ENCODE measurements around the gene LGALS7B. TPM values are rescaled to one million over a fixed set of nuclear protein-coding genes. Genes with fewer than 3 reads are reported as not detected.
A peak's percentile ranks its signal among the peaks of the same experiment; 100 is the strongest.
"Not testable (repeated sequence)": the region's sequence is repeated elsewhere in the genome, so short reads cannot be mapped to it uniquely, and the experiment has no call there.

LGALS7B gene
- total RNA-seq = not detected

DNA sequence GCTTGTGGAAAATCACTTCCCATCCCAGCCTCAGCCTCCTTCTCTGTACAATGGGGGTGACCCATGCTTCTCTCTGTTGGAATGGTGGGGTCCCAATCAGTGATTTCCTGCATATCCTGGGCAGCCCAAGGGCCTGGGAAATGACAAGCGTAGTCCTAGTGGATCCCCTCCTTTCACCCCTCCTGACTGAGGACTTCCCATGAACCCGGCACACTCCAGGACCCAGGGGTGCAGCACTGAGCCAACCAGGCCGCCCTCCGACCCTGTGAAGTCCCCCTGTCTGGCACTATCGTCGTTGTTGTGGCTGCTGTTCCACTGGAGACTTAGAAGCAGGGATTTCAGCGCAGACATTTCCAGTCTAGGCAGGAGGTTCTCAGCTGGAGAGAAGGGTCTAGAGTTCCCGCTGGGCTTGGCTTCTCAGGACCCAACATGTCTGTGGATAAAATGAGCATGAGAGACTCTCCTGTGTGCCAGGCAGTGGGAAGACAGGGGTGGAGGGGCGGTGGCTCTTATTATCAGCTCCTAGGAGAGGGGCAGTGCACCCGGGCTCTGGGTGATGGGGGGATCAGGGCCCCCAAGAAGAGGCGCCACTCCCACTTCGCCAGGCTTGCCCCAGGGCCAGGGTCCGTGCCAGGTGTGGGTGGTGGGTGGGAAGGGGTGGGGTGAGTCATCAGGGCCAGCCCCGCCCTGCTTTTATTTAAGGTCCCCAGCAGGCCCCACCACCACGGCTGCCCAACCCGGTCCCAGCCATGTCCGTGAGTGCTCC, at the start of gene LGALS7B:
Gene LGALS7B, plus strand, starts transcription at position 723 of the 766 bp plus-strand sequence. Its CDS starts 27 bp downstream, at position 750.
- peak within 1 kb of the TSS; percentile 8 for H3K27ac Mint-ChIP-seq
- ATAC-seq (no peak), DNase-seq (no peak)
- CTCF ChIA-PET = no interaction called here
- H3K4me3 Mint-ChIP-seq = no peak within 1 kb of the TSS
- peaks cover 8% of the 10 kb centered on the region for H3K4me1 Mint-ChIP-seq
- no peaks in the 10 kb centered on the region for H3K9me3 Mint-ChIP-seq (ENCODE audit: low read depth)
- no peaks in the 10 kb centered on the region for H3K36me3 Mint-ChIP-seq
- H3K27me3 Mint-ChIP-seq = peaks cover 3% of the 10 kb centered on the region

DNA sequence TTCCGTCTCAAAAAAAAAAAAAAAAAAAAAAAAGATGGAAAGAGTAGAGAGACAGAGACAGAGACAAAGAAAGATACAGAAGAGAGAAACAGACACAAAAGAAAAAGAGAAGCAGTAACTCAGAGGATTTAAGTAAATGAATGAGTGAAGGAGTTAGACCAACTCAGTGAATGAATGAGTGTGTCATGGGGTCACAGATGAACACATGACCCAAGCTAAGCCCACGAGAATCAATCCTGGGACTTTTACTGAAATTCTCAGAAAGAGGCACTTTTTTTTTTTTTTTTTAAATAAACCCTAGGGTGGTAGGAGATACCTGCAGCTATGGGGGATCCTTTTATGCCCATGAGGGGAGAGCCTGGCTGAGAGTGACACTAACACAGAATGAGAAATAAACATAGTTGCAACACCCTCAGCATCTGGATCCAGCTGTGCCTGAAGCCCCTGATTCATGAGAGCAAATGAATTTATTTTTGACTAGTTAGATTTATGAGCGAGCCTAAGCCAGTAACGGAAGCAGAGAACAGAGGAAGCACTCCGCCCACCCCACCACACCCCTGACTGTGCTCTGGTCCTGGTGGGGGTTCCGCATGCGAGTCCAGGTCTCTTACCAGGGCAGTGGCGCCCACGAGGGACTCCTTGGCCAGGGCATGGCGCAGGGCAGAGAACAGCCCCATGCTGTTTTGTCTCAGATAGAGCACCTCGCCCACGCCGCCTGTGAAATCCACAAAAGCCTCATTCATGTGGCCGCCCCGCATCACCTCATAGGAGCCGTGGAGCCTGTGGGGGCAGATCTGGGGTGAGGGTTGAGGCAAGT, 49.4 kb upstream of the LGALS7B start:
- CTCF ChIA-PET = interaction anchor here (0.7 to 1.4 kb wide), 2 partner anchors 15 to 185 kb away, joined by 3 read pairs; no protein-coding TSS in a partner anchor
- peaks cover 4% of the 10 kb centered on the region for H3K27me3 Mint-ChIP-seq
- no peak for ATAC-seq
- peaks cover 30% of the 10 kb centered on the region for H3K4me1 Mint-ChIP-seq
- no peak overlapping the region for H3K4me3 Mint-ChIP-seq
- DNase-seq = peak; percentile 56
- H3K27ac Mint-ChIP-seq = peak overlapping the region; percentile 59
- H3K36me3 Mint-ChIP-seq = no peaks in the 10 kb centered on the region
- no peaks in the 10 kb centered on the region for H3K9me3 Mint-ChIP-seq (ENCODE audit: low read depth)

DNA sequence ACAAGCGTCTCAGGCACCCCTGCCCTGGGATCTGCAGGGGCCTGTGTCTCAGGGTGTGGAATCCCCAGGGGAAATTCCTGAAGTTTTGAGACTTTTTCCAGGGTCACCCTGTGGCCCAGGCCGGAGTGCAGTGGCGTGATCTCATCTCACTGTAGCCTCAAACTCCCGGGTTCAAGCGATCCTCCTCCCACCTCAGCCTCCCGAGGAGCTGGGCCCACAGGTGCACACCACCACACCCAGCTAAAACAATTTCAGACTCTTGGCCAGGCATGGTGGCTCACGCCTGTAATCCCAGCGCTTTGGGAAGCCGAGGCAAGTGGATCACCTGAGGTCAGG, 48.8 kb upstream of the LGALS7B start:
- H3K4me1 Mint-ChIP-seq = peaks cover 24% of the 10 kb centered on the region
- no peak overlapping the region for H3K4me3 Mint-ChIP-seq
- no peak for DNase-seq
- no peaks in the 10 kb centered on the region for H3K36me3 Mint-ChIP-seq
- no peaks in the 10 kb centered on the region for H3K9me3 Mint-ChIP-seq (ENCODE audit: low read depth)
- CTCF ChIA-PET = interaction anchor here (1.4 kb wide), 1 partner anchor 16 kb away, joined by 3 read pairs; no protein-coding TSS in a partner anchor
- H3K27me3 Mint-ChIP-seq = peaks cover 4% of the 10 kb centered on the region
- H3K27ac Mint-ChIP-seq = peak overlapping the region; percentile 59
- no peak for ATAC-seq

DNA sequence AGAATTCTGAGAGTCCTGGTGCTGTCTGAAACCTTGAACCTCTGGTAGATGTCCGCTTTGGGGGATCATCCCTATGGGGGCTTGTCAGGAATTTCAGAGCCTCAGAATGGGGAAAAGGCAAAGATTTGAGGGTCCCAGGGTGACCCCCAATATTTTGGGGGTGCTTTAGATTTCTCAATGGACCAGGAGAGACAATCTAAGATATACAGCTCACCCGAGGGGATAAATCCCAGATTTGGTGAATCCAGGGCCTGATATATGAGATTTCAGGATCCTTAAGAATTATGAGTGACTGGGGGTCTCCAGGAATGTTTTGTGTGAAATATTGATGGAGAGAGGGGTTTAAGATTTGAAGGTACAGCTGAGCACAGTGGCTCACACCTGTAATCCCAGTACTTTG, 48.1 kb upstream of the LGALS7B start:
- peaks cover 21% of the 10 kb centered on the region for H3K4me1 Mint-ChIP-seq
- CTCF ChIA-PET = interaction anchor here (1.4 kb wide), 1 partner anchor 16 kb away, joined by 3 read pairs; no protein-coding TSS in a partner anchor
- DNase-seq = no peak
- peaks cover 4% of the 10 kb centered on the region for H3K27me3 Mint-ChIP-seq
- H3K36me3 Mint-ChIP-seq = no peaks in the 10 kb centered on the region
- ATAC-seq = no peak
- H3K4me3 Mint-ChIP-seq = no peak overlapping the region
- H3K27ac Mint-ChIP-seq = no peak overlapping the region
- no peaks in the 10 kb centered on the region for H3K9me3 Mint-ChIP-seq (ENCODE audit: low read depth)

DNA sequence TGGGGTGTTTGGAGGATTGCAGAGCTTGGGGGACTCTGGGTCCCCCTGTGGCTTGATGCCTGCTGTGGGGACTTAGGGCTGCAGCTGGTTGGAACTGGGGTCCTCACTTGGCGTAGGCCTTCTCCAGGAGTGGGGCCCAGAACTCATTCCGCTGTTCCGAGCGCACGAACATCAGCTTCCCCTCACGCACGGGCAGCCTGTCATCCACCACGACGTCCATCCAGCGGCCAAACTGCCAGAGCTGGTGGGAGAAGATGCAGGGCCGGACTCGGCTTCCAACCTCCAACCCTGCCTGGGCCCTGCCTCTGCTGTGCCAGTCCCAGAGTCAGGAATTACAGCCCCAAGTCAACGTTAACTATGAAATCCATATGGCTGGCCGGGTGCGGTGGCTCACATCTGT, 47.3 kb upstream of the LGALS7B start:
- H3K27me3 Mint-ChIP-seq = peaks cover 4% of the 10 kb centered on the region
- CTCF ChIA-PET = interaction anchor here (0.8 kb wide), 1 partner anchor 339 kb away, joined by 3 read pairs; the partner anchor contains the start of gene FAM98C
- H3K27ac Mint-ChIP-seq = no peak overlapping the region
- H3K4me1 Mint-ChIP-seq = peaks cover 18% of the 10 kb centered on the region
- ATAC-seq = no peak
- H3K36me3 Mint-ChIP-seq = no peaks in the 10 kb centered on the region
- no peak overlapping the region for H3K4me3 Mint-ChIP-seq
- no peaks in the 10 kb centered on the region for H3K9me3 Mint-ChIP-seq (ENCODE audit: low read depth)
- no peak for DNase-seq

DNA sequence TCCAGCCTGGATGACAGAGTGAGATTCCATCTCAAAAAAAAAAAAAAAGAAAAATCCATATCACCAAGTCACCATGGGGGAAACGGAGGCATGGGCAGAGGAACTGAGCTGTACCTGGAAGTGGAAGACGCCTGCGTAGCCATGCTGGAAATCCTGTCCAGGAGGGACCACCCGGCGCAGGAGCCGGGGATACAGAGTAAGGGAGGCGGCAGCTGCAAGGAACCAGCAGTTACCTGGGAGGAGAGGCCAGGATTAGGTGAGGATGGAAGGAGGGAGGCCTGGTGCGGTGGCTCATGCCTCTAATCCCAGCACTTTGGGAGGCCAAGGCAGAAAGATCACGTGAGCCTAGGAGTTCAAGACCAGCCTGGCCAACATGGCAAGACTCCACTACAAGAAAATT, 46.7 kb upstream of the LGALS7B start:
- Mint-ChIP-seq H3K4me1 (peaks cover 18% of the 10 kb centered on the region), H3K4me3 (no peak overlapping the region), H3K27me3 (peaks cover 4% of the 10 kb centered on the region), H3K36me3 (no peaks in the 10 kb centered on the region), H3K9me3 (ENCODE audit: low read depth) (no peaks in the 10 kb centered on the region), H3K27ac (peak overlapping the region; percentile 45)
- no peak for ATAC-seq
- CTCF ChIA-PET = interaction anchor here (1.0 kb wide), 1 partner anchor 146 kb away, joined by 3 read pairs; no protein-coding TSS in a partner anchor
- no peak for DNase-seq

DNA sequence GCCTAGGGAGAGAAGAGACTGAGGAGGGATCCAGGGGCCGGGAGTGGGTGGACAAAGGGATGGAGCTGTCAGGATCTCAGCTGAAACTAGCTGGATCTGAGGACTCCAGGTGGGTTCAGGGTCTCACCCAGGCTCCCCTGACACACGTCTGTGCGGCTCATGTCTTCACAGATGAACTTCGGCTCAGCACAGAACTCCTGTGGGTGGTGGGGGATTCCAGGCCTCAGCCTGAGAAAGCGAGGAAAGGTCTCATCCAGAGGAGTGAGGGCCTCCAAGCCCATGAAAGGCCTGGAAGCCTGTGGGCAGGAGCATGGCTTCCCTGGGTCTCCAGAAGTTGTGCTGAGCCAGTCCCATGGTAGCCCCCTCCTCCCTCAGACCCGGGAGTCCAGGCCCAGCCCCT, 46.1 kb upstream of the LGALS7B start:
- CTCF ChIA-PET = interaction anchor here (1.0 kb wide), 1 partner anchor 145 kb away, joined by 3 read pairs; no protein-coding TSS in a partner anchor
- H3K4me3 Mint-ChIP-seq = no peak overlapping the region
- H3K27me3 Mint-ChIP-seq = peaks cover under 1% of the 10 kb centered on the region
- no peaks in the 10 kb centered on the region for H3K9me3 Mint-ChIP-seq (ENCODE audit: low read depth)
- ATAC-seq = no peak
- no peaks in the 10 kb centered on the region for H3K36me3 Mint-ChIP-seq
- peaks cover 15% of the 10 kb centered on the region for H3K4me1 Mint-ChIP-seq
- no peak for DNase-seq
- H3K27ac Mint-ChIP-seq = no peak overlapping the region

DNA sequence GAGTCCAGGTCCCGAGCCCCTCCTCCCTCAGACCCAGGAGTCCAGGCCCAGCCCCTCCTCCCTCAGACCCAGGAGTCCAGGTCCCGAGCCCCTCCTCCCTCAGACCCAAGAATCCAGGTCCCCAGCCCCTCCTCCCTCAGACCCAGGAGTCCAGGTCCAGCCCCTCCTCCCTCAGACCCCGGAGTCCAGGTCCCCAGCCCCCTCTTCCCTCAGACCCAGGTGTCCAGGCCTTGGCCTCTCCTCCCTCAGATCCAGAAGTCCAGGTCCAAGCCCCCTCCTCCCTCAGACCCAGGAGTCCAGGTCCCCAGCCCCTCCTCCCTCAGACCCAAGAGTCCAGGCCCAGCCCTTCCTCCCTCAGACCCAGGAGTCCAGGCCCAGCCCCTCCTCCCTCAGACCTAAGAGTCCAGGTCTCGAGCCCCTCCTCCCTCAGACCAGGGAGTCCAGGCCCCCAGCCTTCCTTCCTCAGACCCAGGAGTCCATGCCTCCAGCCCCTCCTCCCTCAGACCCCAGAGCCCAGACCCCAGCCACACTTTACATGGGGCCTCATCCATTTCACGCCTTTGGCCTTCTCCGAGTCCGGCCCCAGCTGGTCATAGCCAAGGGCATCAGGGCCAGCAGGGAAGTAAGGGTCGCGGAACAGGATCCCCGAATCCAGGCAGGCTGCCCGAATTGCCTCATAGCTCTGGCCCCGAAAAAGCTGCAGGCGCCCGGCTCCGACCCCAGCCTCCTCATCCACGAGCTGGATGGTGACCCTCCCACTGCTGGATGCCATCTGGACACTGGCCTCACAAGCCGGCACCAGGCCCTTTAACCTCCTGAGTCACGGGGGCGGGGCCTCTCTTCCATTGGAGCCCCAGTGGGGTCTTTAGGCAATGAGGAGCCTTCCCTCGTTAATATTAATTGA, 45.4 kb upstream of the LGALS7B start:
- no peak for DNase-seq
- Mint-ChIP-seq H3K9me3 (ENCODE audit: low read depth) (no peaks in the 10 kb centered on the region), H3K27me3 (peaks cover 2% of the 10 kb centered on the region), H3K4me1 (peaks cover 12% of the 10 kb centered on the region), H3K4me3 (no peak overlapping the region), H3K36me3 (no peaks in the 10 kb centered on the region), H3K27ac (no peak overlapping the region)
- CTCF ChIA-PET = no interaction called here
- no peak for ATAC-seq

DNA sequence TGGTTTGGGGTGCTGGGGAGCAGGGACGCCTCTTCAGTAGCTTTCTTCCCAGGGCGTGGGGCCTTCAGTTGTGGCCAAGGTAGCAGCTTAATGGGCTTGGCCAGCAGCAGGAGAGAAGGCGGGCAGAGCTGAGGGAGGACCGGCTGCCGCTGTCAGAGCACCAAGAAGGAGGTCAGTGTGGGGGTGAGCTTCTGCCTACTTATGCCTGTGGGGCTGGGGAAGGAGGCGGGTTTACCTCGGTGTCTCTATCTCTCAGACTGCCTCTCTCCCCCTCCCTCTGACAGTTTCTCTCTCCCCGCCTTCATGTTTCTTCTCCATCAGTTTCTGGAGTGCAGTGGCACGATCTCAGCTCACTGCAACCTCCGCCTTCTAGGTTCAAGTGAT, 44.7 kb upstream of the LGALS7B start, which contains the start of gene CAPN12:
Gene CAPN12, minus strand, starts transcription at position 177 of the 384 bp plus-strand sequence. CDS start 309 bp downstream, outside the sequence.
- H3K9me3 Mint-ChIP-seq (ENCODE audit: low read depth) = no peaks in the 10 kb centered on the region
- no peak for DNase-seq
- CTCF ChIA-PET = no interaction called here
- peaks cover 2% of the 10 kb centered on the region for H3K27me3 Mint-ChIP-seq
- H3K4me3 Mint-ChIP-seq = no peak within 1 kb of the TSS
- peaks cover 7% of the 10 kb centered on the region for H3K4me1 Mint-ChIP-seq
- no peak for ATAC-seq
- no peaks in the 10 kb centered on the region for H3K36me3 Mint-ChIP-seq
- no peak within 1 kb of the TSS for H3K27ac Mint-ChIP-seq

DNA sequence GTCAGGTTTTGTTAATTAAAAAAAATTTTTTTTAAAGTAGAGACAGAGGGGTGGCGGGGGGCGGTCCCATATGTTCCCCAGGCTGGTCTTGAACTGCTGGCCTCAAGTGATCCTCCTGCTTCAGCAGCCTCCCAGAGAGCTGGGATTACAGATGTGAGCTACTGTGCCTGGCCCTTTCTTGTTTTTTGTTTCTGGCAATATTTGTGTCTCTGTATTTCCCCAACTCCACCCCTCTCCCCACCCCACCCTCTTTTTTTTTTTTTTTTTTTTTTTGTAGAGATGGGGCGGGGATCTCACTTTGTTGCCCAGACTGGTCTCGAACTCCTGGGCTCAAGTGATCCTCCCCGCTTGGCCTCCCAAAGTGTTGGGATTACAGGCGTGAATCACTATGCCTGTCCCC, 44.1 kb upstream of the LGALS7B start:
- no peaks in the 10 kb centered on the region for H3K36me3 Mint-ChIP-seq
- peaks cover 1% of the 10 kb centered on the region for H3K4me1 Mint-ChIP-seq
- H3K27me3 Mint-ChIP-seq = peaks cover 2% of the 10 kb centered on the region
- CTCF ChIA-PET = no interaction called here
- no peaks in the 10 kb centered on the region for H3K9me3 Mint-ChIP-seq (ENCODE audit: low read depth)
- ATAC-seq (no peak), DNase-seq (no peak)
- H3K4me3 Mint-ChIP-seq = no peak overlapping the region
- H3K27ac Mint-ChIP-seq = no peak overlapping the region

DNA sequence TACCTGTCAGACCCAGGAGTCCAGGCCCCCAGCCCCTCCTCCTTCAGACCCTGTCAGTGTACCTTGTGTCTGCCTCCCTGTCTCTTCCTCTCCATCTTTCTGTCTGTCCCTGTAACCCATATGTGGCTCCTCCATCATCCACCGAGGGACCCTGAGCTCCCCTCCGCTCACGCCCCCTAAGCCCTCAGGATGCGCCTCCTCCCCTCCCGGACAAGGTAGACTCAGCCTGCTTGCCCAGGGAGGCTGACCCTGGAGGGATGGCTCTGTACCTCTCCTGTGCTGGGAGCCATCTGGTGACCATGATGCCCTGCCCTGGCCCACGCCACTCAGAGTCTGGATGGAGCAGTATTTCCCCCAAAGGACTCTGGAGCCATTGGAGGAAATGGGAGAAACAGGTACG, 43.7 kb upstream of the LGALS7B start:
- no peak overlapping the region for H3K27ac Mint-ChIP-seq
- no peak for DNase-seq
- H3K36me3 Mint-ChIP-seq = no peaks in the 10 kb centered on the region
- no peaks in the 10 kb centered on the region for H3K9me3 Mint-ChIP-seq (ENCODE audit: low read depth)
- no peaks in the 10 kb centered on the region for H3K4me1 Mint-ChIP-seq
- ATAC-seq = no peak
- no peak overlapping the region for H3K4me3 Mint-ChIP-seq
- peaks cover 6% of the 10 kb centered on the region for H3K27me3 Mint-ChIP-seq
- CTCF ChIA-PET = no interaction called here

DNA sequence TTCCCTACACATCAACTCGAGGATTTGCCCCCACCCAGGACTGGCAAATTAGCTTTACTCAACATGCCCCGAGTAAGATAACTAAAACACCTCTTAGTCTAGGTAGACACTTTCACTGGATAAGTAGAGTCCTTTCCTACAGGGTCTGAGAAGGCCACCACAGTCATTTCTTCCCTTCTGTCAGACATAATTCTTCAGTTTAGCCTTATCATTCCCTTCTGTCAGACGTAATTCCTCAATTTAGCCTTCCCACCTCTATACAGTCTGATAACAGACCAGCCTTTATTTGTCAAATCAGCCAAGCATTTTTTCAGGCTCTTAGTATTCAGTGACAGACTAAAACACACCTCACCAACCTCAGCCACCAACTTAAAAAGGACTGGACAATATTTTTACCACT, 35.2 kb upstream of the LGALS7B start:
- H3K9me3 Mint-ChIP-seq (ENCODE audit: low read depth); H3K4me3 Mint-ChIP-seq; DNase-seq; H3K4me1 Mint-ChIP-seq; H3K36me3 Mint-ChIP-seq; ATAC-seq; CTCF ChIA-PET; H3K27ac Mint-ChIP-seq: not testable (repeated sequence)
- peaks cover 18% of the 10 kb centered on the region for H3K27me3 Mint-ChIP-seq

DNA sequence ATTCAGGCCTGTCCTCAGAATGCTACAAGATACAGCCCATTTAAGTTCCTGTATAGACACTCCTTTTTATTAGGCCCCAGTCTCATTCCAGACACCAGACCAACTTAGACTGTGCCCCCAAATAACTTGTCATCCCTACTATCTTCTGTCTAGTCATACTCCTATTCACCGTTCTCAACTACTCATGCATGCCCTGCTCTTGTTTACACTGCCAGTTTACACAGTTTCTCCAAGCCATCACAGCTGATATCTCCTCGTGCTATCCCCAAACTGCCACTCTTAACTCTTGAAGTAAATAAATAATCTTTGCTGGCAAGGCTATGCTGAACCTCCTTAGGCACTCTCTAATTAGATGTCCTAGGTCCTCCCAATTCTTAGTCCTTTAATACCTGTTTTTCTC, 34.8 kb upstream of the LGALS7B start:
- H3K4me1 Mint-ChIP-seq; CTCF ChIA-PET; H3K4me3 Mint-ChIP-seq; DNase-seq; ATAC-seq; H3K9me3 Mint-ChIP-seq (ENCODE audit: low read depth); H3K27ac Mint-ChIP-seq; H3K36me3 Mint-ChIP-seq: not testable (repeated sequence)
- H3K27me3 Mint-ChIP-seq = peaks cover 18% of the 10 kb centered on the region
